Inflammatory macrophage (primary cell): ENCODE measurements around the gene PMEPA1.
A peak's percentile ranks its signal among the peaks of the same experiment; 100 is the strongest.

Experiments used
- DNase-seq, 2 donors: peaks; one replicate each; pipeline ENCODE4 v3.0.0-alpha.2; 2020 to 2022

Gene PMEPA1

DNA sequence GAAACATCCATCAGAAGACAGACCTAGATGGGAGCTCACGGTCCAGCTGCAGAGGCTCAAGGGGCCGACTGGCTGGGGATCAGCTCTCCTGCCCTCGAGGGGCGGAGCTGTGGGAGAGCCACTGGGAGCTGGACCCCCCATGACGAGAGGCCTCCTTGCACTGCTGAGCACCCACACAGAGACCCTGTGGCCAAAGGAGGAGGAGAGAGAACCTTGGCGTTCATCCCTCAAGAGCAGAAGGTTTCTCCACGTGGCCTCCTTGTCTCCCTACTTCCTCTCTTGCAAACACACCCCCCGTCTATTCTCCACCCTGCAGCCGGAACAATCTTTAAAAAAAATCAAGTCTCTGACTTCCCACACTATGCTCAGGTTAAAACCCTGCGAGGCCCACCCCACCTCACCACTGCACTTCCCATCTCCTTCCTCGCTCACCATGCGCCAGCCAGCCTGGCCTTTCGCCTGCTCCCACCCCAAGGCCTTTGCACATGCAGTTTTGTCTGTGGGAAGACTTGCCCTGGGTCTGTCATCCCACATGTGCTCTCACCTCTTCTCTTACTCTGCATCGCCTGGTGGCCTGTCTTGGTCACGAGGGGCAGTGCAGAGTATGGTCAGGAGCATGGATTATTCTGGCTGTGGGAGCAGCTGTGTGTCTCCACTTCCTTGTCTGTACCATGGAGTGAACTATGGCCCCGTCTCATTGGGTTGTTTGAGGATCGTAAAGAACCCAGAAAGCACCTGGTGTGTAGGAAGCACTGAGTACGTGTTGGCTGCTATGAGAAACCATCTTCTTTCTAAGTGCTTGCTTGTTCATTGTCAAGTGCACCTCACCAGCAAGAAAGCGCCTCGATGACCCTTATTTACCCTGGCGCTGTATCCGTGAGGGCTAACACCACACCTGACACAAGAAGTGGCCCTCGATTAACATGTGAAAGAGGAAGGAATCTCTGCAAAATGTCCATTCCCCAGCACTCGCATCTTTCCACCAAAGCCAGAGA, 32.9 kb downstream of the PMEPA1 start:
- DNase-seq, result peak in 1 of 2 donors; percentile 8

DNA sequence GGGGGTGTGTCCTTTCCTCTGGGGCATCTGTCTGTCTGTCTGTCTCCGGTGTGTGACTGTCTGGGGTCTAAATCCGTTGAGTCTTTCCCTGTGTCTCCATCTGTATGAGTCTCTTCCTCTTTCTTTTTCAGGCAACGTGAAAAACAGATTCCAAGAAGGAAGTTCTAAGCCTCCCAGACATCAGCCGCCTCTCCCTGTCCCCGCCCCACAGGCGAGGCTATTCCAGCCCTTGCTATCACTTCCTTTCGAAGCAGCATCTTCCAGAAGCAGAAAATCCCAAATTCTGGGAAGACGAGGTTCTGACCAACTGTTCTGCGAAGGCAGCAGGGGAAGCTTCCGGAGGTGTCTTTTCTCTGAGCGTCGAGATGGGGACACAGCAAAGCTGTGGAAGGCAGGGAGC, 34.0 kb downstream of the PMEPA1 start:
- DNase-seq, result peak in 1 of 2 donors; percentile 15

DNA sequence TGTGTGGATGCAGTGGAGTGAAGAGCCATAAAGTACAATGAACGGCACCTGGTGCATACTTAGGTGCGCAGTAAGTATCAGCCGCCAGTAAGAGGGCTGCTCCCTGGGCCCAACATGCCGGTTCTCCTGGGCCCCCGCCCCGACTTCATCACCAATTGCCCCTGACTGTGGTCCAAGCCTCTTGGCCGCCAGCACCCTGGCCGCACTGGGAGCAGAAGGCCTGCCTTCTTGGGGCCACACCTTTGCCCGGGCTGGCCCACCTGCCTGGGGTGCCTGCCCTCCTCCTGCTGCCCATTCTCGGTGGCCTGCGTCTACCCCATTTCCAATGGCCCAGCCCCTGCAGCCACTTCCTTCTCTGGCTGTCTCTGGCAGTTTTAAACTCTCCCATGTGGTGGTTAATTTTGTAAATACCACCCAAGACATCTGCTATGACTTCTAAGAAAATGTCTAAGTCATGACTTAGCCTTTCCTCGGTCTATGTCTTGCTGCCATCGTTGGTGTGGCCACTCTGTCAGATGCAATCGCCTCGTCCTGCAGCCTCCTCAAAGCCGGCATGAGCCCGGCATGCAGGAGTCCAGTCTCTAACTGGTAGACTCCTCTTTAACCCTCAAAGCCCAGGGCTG, 36.8 kb downstream of the PMEPA1 start:
- DNase-seq, result no peak

DNA sequence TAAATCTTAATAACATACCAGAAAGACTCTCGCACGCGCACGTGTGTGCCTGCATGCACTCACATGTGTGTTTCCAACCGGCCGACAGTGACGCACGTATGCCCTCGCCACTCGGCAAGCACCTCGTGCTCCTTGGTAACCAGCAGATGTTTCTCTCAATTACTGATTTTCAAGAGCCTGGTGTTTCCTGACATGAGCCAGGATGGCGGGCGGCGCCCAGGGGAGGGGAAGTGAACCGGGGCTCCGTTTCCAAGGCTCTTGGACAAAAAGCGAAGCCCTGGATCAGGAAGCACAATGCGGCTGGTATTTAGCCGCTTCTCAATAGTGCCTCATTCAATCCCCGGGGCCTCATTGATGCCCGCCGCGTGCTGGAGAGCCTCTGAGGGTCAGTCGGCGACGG, 37.7 kb downstream of the PMEPA1 start:
- peak in 1 of 2 donors; percentile 42 for DNase-seq

DNA sequence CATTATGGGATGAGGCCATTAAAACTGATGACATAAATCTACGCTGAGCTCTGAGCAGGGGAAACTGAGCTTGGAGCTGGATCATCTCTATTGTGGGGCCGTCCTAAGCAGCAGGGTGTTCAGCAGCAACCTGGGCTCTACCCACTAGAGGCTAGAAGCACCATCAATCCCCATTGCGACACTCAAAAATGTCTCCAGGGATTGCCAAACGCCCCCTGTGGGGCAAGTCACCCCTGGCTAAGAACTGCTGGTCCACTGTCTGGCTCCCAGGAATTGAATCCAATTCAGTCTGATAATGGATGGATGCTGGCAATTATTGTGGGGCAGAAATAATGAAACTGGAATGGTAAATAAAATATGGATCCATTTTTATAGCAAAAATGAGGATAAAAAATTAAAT, 38.2 kb downstream of the PMEPA1 start:
- DNase-seq, result peak in 1 of 2 donors; percentile 11

DNA sequence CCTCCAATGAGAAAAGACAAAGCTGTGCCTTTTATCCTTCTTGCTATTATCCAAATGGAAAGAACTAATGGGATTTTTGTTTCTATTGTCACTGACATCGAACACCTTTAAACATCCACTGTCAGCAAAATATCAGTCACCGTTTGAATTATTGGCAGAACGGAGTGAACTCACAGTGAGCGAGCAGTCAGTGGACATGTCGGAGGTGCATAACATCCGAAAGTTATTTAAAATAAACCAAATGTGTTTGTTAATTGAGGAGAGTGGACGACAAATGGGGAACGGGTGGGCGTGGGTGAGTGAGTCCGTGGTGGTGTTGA, 38.8 kb downstream of the PMEPA1 start:
- peak in 1 of 2 donors; percentile 40 for DNase-seq

DNA sequence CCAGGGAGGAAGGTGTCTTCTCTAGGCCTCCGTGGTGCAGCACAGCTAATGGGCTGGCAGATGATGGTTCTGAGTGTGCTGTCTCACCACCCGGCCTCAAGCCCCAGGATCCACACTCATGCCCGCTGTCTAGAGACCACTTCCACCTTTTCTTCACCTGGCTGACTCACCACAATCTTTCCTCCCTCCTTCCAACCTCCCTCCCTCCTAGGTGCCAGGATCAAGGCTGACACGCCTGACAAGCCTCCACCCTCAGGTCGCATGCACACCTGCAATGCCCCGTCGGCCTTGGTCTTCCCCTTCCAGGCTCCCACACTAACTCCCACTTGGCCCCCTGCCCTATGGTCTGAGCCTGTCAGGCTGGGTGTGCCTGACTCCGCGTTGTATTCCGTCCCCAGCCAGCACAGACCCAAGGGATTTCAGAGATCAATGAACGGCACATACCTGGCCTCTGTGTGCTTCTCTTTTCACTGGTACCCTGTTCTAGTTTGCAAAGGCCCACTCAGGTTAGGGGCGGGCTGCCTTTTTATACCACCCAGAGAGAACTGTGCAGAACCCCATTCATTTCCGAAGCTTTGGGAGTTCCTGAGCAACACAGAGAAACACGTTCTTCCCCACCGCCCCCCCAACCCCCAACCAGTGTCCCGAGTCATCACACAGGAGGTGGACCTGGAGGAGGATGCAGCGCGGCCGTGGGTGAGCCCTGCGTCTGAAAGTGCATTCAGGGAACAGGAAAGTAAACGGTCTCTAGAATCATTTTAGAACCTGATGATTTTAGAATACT, 39.3 kb downstream of the PMEPA1 start:
- DNase-seq, result no peak

DNA sequence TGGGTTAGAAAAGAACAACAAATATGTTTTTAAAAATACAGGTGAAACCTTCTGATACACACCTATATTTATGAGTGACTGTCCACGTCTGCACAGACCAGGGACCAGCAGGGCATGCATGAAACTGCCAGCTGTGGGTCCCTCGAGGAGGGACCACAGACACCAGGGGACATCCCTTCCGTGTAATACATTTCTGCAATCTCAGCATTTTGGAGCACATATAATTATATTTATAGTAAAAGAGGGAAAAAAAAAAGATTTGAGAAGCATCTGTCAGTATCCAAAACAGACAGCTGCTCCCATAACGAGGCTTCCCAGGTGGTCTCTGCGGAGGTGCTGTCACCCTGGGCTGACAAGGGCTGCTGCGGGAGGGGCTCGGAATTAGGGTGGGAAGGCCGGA, 40.2 kb downstream of the PMEPA1 start:
- DNase-seq, result no peak

DNA sequence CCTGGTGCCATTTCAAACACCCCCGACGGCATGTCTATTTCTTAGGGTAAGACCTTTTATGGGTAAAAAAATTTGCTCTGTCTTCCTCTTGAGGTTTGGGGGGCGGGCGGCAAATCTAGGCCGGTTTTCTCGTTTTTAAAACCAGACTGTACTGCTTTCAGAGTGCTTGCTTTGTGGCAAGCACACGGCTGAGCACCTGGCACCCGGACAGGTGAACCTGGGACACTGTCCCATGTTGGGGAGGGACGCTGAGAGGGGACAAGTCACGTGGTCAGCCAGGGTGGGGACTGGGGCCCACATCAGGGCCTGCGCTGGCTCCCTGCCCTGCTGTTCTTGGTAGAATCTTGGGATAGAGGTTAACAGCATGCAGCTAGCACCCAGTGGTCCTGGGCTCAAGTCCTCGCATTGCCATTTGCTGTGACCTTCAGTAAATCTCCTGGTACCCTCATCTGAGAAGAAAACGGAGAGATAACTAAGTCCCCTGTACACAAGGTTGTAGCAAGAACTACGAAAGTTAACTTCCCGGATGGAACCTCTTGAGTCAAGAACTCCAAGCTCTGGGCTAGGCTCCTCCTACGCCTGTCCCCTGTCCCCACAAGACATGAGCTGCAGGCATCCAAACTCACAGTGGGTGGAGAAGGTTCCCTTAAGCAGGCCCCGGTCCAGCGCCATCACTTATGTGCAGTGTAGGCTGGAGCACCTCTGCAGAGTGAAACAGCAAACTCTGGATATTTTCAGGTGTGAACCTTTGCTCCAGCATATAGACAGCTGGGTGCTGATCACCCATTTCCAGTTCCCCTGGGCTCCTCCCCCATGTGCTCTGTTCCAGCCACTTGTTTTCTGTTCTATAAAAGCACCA, 41.7 kb downstream of the PMEPA1 start:
- no peak for DNase-seq

DNA sequence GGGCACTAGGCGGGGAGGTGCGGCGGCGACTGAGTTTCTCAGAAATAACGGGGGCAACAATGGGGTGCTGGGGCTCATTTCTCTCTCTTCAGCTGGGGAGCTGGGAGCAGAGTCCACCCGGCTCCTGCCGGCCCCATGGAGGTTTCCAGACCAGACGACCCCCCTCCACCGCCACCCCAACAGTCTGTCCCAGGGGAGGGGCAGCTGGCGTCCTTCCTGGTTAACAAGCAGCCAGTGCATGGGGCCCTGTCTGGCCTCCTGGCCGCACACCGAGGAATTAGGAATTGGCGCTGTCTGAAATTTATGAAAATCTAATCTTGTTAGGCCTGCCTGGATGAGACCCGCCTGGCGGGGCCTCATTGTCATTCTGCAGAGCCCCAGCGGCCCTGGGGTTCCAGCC, 42.4 kb downstream of the PMEPA1 start:
- no peak for DNase-seq

DNA sequence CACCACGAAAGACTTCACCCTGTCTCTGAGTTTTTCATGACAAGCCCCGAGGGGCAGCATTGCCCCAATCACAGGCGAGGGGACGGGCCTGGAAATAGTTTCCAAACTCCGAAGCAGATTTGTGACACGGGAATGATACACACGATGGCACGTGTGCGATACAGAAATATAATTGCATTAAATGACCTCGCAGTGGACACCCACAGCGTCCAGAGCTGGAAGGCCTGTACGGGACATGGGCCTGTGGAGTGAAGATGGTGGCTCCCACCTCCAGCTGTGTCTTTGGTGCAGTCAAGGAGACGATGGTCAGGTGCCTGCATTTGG, 43.0 kb downstream of the PMEPA1 start:
- no peak for DNase-seq

DNA sequence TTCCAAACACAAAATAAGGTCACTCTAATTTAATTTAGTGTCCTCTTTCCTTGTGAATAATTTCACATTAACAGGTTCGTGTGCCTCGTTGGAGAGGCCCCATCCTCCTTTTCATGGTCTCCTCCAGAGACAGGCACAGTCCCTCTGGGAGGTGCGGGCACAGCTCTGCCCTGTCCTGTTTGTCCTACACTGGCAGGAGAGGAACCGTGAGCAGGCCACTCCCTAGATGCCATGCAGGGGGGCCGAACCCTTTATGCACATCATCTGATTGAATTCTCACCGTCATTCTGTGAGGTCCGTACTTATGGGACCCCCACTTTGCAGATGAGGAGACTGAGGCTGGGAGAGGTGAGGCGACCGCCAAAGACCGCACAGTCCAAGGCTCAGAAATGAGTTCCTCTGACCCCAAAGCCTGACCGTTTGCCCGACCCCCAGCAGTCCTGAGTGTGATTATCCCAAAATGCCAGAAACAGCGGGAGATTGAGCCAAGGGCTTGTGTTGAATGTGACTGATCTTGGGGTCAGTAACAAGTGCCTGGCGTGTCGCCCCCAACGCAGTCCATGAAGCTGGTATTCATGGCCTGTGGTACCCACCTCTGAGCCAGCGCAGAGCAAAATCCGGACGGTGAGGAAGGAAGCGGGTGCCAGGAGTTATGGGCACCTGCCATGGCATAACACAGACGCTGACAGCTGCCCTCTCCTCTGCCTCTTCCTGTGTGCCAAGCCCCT, 43.5 kb downstream of the PMEPA1 start:
- DNase-seq, result no peak

DNA sequence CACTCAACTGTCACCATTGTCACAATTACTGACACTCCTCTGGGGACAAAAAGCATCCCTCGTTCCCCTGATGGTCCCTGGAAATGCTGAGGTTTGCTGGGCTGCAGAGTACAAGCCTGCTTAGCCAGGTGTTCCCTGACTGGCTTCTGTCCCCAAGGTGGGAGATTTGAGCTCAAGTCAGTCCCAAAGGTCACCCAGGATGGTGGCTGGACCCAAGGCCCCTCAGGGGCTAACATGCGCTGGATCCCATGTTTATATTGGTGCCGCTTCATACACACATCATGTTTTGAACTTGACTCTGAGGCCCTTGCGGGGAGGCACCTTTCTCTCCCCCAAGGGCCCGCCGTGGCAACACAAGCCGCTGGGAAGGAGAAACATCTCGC, 44.2 kb downstream of the PMEPA1 start:
- no peak for DNase-seq

DNA sequence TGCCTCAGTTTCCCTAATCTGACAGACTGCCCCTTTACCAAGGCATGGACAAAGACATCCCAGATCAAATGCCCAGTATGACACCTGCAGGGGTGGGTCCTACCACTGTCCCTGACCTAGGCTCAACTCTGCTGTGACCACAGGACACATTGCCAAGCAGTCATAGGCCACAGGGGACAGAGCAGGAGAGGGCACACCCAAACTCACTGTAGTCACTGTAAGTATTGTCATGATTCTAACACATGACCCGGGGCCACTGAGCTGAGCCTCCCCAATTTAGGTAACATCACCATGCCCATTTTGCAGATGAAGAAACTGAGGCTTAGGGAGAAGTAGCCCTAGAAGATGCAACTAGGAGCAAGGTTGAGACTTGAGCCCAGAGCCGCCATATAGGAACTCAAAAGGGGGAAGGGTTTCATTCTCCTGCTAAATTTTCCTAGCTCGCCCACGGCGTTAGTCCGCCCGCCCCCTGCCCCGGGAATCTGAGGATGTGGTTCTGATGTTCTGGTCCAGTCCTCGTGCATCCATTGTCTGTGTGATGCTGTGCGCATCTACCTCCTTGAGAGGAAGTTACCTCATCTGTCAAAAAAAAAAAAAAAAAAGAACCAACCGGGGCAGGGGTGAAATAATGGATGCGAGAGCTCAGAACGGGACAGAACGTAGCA, 44.8 kb downstream of the PMEPA1 start:
- DNase-seq, result no peak

DNA sequence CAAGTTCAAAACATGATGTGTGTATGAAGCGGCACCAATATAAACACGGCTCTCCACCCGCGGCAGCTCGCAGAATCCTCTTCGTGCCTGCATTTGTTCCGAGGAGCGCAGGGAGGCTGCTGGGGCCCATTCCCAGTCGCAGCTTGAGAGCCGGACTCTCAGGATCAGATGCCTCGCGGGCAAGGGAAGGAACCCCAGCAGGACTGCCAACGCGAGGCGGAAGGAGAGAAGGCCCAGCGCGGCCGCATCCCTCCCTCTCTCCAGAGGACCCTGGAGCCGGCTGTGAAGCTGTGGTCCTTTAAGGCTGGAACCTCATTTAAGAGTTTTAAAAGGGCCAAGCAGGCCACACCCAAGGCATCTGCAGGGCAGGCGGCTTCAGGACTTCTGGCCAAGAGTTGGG, 45.3 kb downstream of the PMEPA1 start:
- DNase-seq, result no peak

DNA sequence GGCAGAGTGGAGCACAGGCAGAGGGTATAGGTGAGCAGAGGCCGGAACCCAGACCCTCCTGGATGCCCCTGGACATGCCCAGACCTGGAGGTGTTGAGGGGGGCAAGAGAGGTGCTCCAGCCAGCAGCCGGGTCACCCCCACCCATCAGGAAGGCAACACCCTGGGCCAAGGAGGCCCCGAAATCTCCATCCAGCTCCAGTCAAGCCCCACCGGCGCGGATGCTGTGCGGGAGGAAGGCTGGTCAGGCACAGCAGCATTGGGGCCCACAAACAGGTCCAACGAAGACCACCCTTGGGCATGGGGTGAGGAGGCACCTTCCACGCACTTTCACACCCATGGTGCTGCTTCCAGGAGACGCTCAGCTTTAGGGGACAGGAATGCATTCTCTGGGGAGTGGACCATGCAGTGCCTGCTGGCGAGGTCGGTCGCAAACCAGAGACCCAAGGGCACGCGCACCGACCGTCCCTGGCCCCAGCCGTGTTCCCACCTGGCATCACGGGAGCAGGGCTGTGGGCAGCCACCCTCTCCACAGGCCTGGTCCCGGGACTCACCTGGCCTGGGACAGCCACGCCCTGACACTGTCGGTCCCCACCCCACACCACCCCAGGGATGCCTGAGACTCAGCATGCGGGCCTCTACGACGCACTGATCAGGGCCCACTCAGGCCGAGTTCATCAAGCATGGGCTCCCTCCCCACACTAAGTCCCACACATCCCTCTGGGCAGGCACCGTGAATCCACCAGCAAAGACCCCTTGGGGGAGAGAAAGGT, 45.9 kb downstream of the PMEPA1 start:
- no peak for DNase-seq

DNA sequence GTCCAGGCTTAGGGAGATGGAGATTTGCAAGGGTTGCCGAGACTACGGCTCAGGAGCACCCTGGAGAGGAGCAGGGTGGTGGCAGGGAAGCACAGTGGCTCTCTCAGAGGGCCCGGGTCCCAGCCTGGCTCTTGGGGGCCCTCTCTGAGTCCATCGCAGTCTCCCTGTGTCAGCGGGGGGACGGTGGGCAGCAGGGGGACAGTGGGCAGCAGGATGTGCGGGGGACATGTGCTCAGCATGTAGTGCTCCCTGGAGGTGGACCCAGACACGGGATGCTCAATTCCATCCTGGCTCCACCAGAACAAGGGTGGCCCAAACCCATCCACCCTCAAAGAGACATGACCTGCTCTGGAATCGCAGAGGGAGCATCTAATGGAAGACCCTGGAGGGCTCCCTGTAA, 46.6 kb downstream of the PMEPA1 start:
- no peak for DNase-seq

DNA sequence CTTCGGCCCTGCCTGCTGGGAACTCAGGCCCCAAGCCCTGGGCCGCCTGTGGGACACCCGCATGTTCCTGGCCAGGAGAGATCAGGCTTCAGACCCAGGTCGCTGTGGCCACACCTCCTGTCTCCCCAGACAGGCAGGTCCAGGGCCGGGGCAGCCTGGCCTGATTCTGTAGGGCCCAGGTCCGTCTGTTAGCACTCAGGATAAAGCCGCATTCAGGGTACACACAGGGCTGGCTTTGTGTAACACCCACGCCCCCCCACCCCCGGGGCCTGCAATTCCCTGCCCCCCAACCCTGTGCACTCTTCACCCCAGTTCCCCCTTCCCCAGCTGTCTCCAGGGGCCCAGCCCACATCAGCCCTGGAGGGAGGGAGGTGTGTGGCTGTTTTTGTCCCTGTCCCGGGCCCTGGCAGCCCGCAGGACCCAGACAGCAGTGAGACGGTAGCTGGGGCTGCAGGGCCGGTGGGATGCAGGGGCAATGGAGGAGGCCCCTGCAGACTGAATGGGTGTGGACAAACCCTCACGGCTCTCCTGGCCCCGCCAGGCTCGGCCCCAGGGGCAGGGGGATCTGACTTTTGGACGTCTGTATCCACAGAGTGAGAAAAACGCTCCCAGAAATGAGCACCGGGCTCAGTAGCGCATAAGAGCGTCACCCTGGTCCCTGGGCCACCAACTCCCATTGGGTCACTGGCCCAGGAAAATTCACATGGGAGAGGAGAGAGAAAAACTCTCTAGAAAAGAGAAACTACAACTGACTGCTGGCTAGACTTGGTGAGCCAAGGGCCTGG, 47.2 kb downstream of the PMEPA1 start:
- DNase-seq, result no peak

DNA sequence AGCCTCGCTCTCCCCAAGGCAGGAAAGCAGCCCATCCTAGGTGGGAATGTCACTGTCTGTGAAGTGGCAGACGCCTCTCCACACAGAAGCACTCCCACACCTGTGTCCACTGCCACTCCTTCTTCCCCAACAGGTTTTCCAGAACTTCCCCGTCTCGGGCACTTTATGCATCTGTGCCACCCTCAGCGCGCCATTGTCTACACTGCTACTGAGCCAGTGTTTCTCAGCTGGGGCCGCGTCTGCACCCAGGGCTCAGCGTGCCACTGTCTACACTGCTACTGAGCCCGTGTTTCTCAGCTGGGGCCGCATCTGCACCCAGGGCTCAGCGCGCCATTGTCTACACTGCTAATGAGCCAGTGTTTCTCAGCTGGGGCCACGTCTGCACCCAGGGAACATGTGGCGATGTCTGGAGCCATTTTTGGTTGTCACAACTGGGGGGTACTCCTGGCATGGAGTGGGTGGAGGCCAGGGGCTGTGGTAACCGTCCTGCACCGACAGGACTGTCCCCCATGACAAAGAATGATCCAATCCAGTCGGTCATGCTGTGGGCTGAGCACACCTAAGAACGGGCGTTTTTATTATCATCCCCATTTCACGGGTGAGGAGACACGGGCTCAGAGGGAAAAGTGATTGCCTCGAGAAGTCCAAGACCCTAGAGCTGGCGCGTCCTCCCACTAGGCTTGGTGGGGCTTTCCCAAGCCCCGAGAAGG, 47.9 kb downstream of the PMEPA1 start:
- DNase-seq, result no peak
